ENCODE data around the gene CRYGC.

The CRYGC gene

GRCh38 chr2:208086029-208086428, 43.6 kb downstream of the CRYGC start:
- no peak for TF ChIP-seq CTCF (IDR thresholded peaks at IDR 0.05; ENCODE audit: low read depth, low read length)
- no peak overlapping the region for H3K4me3 ChIP-seq (ENCODE audit: low read depth, low read length)

GRCh38 chr2:208083807-208084206, 45.8 kb downstream of the CRYGC start:
- H3K4me3 ChIP-seq (ENCODE audit: low read depth, low read length), result no peak overlapping the region
- no peak for TF ChIP-seq CTCF (IDR thresholded peaks at IDR 0.05; ENCODE audit: low read depth, low read length)

Measured in WI38 (cell line).